GM21737 (cell line): ENCODE measurements around the gene PSME3.
"Not testable (repeated sequence)": the region's sequence is repeated elsewhere in the genome, so short reads cannot be mapped to it uniquely, and the experiment has no call there.

Source experiments
- ATAC-seq: cut with Tn5 transposase; IDR thresholded peaks from one replicate; pipeline ENCODE4 v1.9.1; 2021; ENCODE audit warnings: mild to moderate bottlenecking, moderate library complexity; ENCODE audit not compliant: unreplicated experiment

Gene PSME3

DNA sequence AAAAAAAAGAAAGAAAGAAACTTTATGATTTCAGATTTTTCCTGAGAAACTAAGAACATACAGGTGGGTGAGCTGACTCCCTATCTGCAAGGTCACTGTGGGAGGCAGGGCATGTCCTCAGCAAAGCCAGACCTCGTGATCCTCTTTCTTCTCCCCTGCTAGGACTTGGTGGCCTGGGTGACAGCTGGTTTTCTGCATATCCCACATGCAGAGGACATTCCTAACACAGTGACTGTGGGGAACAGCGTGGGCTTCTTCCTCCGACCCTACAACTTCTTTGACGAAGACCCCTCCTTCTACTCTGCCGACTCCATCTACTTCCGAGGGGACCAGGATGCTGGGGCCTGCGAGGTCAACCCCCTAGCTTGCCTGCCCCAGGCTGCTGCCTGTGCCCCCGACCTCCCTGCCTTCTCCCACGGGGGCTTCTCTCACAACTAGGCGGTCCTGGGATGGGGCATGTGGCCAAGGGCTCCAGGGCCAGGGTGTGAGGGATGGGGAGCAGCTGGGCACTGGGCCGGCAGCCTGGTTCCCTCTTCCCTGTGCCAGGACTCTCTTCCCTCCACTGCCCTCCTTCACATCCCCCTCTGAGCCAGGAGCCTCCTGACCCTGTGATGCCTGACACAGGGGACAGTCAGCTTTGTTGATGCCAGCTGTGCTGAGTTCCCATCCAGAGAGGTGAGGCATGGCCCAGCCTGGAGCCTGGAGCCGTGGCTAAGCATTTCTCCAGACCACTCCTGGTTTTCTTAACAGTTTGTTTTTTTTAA lies 40.9 kb downstream of the PSME3 start:
- not testable (repeated sequence) for ATAC-seq

DNA sequence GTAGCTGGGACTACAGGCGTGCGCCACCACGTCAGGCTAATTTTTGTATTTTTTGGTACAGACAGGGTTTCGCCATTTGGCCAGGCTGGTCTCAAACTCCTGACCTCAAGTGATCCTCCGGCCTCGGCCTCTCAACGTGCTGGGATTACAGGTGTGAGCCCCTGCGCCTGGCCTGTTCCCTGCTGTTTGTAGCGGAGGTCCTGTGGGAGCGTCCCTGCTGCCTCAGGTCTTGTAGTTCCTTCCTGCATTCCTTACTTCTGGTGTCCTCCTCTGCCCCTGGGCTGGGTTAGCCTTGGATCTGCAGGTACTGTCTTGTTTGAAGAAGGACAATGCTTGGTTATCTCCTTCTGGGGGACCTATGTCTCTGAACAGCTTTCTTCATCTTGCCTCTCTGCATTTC lies 43.8 kb downstream of the PSME3 start:
- no peak for ATAC-seq

GRCh38 chr17:42878123-42878880 lies 45.1 kb downstream of the PSME3 start:
- no peak for ATAC-seq

DNA sequence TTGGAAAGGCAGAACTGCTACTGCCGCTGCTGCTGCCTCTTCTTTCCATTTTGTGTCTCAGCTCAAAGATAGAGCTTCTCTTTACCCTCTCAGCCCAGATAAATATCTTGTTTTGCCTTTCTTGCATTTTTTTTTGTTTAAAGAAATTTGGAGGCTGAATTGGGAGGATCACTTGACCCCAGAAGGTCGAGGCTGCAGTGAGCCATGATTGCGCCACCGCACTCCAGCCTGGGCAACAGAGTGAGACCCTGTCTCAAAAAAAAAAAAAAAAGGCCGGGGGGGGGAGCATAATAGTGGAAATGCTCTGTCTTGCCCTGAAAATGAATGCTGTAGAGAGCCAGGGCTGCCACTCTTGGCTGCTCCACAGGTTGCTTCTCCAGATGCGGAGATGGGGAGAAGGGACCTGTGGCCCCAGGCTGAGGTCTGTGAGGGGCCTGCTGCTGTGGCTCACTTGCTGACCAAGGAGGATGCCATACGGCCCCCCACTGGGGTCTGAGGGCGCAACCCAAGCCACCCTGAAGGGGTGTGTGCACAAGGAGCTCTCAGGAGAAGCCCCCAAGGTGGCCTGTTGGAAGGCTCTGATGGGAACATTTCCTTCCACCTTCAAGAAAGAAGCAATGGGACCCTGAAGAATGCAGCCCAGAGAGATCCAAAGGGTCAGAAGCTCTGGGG lies 45.9 kb downstream of the PSME3 start:
- no peak for ATAC-seq

DNA sequence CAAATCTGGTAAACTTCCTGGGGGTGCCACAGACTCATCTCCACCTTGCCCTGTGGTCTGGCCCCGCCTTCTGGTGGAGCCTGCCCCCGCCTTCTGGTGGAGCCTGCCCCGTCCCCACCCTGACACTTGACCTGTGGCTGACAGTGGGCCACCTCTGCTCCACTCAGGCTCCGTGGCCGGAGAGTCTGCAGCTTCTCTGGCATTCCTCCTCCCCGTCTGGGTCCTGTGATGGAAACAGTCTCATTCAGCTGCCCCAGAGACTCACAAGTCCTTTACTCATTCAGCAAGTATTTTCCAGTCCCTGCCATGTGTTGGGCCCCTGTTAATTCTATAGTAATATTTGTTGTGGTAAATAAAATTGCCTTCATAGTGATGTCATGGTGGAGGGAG lies 46.4 kb downstream of the PSME3 start:
- no peak for ATAC-seq

DNA sequence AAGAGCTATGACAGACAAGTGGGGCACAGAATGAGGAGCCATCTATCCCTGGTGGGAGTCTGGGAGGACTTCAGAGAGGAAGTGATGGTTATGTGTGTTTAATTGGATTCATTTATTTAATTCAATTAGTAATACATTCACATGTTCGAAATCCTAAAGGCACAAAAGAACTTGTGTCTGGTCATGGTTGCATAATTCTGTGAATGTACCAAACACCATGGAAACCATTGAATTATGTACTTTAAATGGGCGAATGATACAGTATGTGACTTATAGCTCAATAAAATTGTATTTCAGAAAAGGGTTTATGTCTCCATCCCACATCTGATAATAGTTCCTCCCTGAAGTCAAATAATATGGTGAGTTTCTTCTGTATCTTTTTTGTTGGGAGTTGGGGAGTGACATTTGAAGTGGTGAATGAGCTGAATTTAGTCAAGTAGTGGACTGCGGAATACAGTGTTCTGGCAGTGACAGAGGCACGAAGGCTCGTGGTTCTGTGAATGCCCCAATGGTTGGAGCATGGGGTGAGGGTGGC lies 47.6 kb downstream of the PSME3 start:
- ATAC-seq: no peak

- ATAC-seq: not testable (repeated sequence)
Measured at GRCh38 chr17:42881706-42882105, 48.5 kb downstream of the PSME3 start.

DNA sequence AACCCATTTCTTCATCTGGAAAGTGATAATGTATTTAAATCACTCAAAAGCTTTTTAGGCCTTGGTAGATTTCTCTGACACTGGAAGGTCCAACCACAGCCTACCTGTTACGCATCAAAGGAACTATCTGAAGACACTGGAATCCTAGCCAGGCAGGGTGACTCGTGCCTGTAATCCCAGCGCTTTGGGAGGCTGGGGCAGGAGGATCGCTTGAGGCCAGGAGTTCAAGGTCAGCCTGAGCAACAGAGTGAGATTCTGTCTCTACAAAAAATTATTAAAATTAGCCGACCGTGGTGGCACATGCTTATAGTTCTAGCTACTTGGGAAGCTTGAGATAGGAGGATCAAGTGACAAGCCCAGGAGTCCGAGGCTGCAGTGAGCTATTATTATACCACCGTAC lies 49.0 kb downstream of the PSME3 start:
- ATAC-seq: no peak

- no peak for ATAC-seq
Measured at GRCh38 chr17:42883802-42884558, 50.8 kb downstream of the PSME3 start.

DNA sequence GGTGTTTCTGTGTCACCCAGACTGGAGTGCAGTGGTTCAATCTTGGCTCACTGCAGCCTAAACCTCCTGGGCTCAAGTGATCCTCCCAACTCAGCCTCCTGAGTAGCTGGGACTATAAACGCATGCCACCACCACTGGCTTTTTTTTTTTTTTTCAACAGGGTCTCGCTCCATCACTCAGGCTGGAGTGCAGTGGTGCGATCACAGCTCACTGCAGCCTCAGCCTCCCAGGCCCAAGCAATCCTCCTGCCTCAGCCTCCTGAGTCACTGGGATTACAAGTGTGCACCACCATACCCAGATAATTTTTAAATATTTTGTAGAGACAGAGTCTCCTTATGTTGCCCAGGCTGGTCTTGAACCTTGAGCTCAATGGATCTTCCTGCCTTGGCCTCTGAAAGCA lies 52.6 kb downstream of the PSME3 start:
- not testable (repeated sequence) for ATAC-seq

GRCh38 chr17:42886283-42887176 lies 53.3 kb downstream of the PSME3 start:
- ATAC-seq: no peak

DNA sequence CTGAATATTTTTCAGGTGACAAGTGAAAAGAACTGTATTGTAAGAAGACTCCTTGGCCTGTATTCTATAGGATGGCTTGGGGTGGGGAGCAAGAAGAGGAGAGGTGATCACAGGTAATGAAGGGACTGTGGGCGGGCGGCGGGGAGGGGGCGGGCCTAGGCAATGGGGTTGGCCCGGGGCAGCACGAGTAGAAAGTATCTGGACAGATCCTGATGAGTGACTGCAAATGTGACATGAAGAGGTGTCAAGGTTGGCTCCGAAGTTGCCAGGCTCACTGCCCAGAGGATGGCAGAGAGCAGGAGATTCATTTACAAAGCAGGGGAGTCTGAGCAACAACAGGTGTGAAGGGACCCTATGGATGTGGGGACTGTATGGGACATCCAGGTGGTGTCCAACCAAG lies 56.6 kb downstream of the PSME3 start:
- ATAC-seq: no peak

- ATAC-seq: no peak
Measured at GRCh38 chr17:42891539-42892152, 58.4 kb downstream of the PSME3 start.

DNA sequence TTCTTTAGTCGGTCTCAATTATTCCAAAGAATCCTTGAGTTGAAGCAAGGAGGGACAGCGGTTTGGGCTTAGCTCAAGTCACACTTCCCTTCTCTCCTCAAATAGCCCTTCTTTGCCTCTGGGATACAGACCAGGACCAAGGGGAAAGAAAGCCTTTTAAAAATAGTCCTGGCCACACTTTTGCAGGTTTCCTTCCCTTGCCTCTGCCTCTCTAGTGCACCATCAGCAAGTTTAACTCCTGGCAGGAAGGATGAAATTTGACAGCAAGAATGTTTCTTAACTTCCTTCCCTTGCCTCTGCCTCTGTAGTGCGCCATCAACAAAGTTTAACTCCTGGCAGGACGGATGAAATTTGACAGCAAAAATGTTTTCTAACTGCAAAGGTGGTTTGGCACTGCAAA lies 60.2 kb downstream of the PSME3 start:
- ATAC-seq: no peak
